GM12878 (cell line): ENCODE results near the gene FCGBP. TPM values are rescaled to one million over a fixed set of nuclear protein-coding genes. Genes with fewer than 3 reads are reported as not detected.

Experiments
- ATAC-seq: fragments of 200-7000 bp; cut with Tn5 transposase; 3 replicates; pipeline ENCODE4 v1.9.1; 2020; ENCODE audit warnings: mild to moderate bottlenecking, moderate library complexity
- Bru-seq: library from RNA; stranded (reverse); fragments of 400-500 nt; gene quantifications from one replicate; lab custom pipeline; 2021; lab: Mats Ljungman, UMichigan
- BruChase-seq, 2 experiments: library from RNA; stranded (reverse); fragments of 400-500 nt; gene quantifications; one replicate each; lab custom pipeline; 2021; lab: Mats Ljungman, UMichigan
- BruUV-seq: library from RNA; stranded (reverse); fragments of 400-500 nt; replicated peaks from 2 replicates; lab custom pipeline; 2021; lab: Mats Ljungman, UMichigan
- CTCF ChIA-PET: fragments of 300-600 bp; sonication (Branson Sonifier 250); formaldehyde crosslinking; extraction: SDS; loops from one replicate; lab custom pipeline; 2021; ENCODE audit warnings: inconsistent platforms; lab: Yijun Ruan, JAX
- POLR2A ChIA-PET: fragments of 350-600 bp; formaldehyde crosslinking; extraction: SDS; loops from one replicate; lab custom pipeline; 2021; ENCODE audit warnings: inconsistent platforms; lab: Charles Lee
- RAD21 ChIA-PET: fragments of 300-600 bp; sonication (Branson Sonifier 250); formaldehyde crosslinking; loops from one replicate; lab custom pipeline; 2023; ENCODE audit warnings: antibody characterized with exemption; ENCODE audit not compliant: unreplicated experiment; lab: Charles Lee
- SMC1A ChIA-PET: fragments of 300-600 bp; sonication (Branson Sonifier 250); formaldehyde crosslinking; loops from one replicate; lab custom pipeline; 2023; ENCODE audit not compliant: unreplicated experiment, uncharacterized antibody; lab: Charles Lee
- DNase-seq: peaks from one replicate; pipeline ENCODE4 v3.0.0-alpha.2; 2011; ENCODE audit warnings: low read depth, low spot score
- FAIRE-seq: peaks from 3 replicates; lab custom pipeline; 2011; peaks lifted over from hg19 to GRCh38; lab: Jason Lieb, UNC
- H2AFZ ChIP-seq: 2 replicates; pipeline ENCODE4 v1.6.0; 2011; ENCODE audit warnings: low read depth, low read length, control low read depth; ENCODE audit not compliant: control insufficient read depth
- H3K27ac ChIP-seq: 2 replicates; pipeline ENCODE4 v1.5.1; 2011; ENCODE audit warnings: control low read depth; ENCODE audit not compliant: control insufficient read depth, insufficient read depth
- H3K27me3 ChIP-seq, 2 experiments: replicated peaks in 1 of 2; 2 replicates each; pipeline versions ENCODE4 v1.6.0 to v1.6.1; 2011; ENCODE audit warnings: low read length in 1 of 2; ENCODE audit not compliant: control insufficient read depth in 2 of 2, insufficient read depth in 2 of 2
- H3K36me3 ChIP-seq, 2 experiments: 2 replicates each; pipeline ENCODE4 v1.5.1; 2011; ENCODE audit warnings: low read length in 1 of 2; ENCODE audit not compliant: control insufficient read depth in 2 of 2, insufficient read depth in 2 of 2
- H3K4me1 ChIP-seq: 2 replicates; pipeline ENCODE4 v1.6.1; 2011; ENCODE audit warnings: mild to moderate bottlenecking, low read length, moderate library complexity, mixed read lengths; ENCODE audit not compliant: control insufficient read depth, insufficient read depth
- H3K4me2 ChIP-seq: 2 replicates; pipeline ENCODE4 v1.6.0; 2011; ENCODE audit warnings: control low read depth; ENCODE audit not compliant: control insufficient read depth, insufficient read depth
- H3K4me3 ChIP-seq: fragments of 200-600 bp; sonication (generic); 2 replicates; pipeline ENCODE4 v1.5.1; 2016
- H3K79me2 ChIP-seq: 2 replicates; pipeline ENCODE4 v1.6.0; 2011; ENCODE audit warnings: low read length; ENCODE audit not compliant: control insufficient read depth, insufficient read depth
- H3K9ac ChIP-seq: 2 replicates; pipeline ENCODE4 v1.8.0; 2011; ENCODE audit warnings: low read length, control low read depth, mixed read lengths; ENCODE audit not compliant: control insufficient read depth, insufficient read depth
- H3K9me3 ChIP-seq: replicated peaks from 3 replicates; pipeline ENCODE4 v1.5.1; 2011; ENCODE audit warnings: mild to moderate bottlenecking, low read length; ENCODE audit not compliant: control insufficient read depth, insufficient read depth
- H4K20me1 ChIP-seq: 2 replicates; pipeline ENCODE4 v1.6.0; 2011; ENCODE audit not compliant: control insufficient read depth, insufficient read depth
- ASH2L ChIP-seq: fragments of 300-600, 200-600 bp; sonication (generic); IDR thresholded peaks from 2 replicates; pipeline ENCODE4 v1.6.1; 2017; ENCODE audit warnings: low read depth, mild to moderate bottlenecking, borderline replicate concordance
- HDAC2 ChIP-seq: fragments of 200-600 bp; sonication (generic); IDR thresholded peaks from 2 replicates; pipeline ENCODE4 v1.6.1; 2017
- HDAC6 ChIP-seq: fragments of 200-600 bp; sonication (generic); IDR thresholded peaks from one replicate; pipeline ENCODE4 v1.8.0; 2017; ENCODE audit warnings: antibody characterized with exemption; ENCODE audit not compliant: unreplicated experiment
- KLF5 ChIP-seq: fragments of 450-650 bp; IDR thresholded peaks from 2 replicates; pipeline ENCODE4 v1.6.1; 2014; ENCODE audit warnings: mild to moderate bottlenecking; ENCODE audit not compliant: partially characterized antibody
- NBN ChIP-seq: fragments of 450-650 bp; IDR thresholded peaks from 2 replicates; pipeline ENCODE4 v1.6.1; 2016
- NRF1 ChIP-seq: conservative IDR thresholded peaks from 2 replicates; pipeline ENCODE4 v1.6.1; 2011; ENCODE audit warnings: mild to moderate bottlenecking, low read depth, low read length, improper control_type of control experiment
- PML ChIP-seq: IDR thresholded peaks from 2 replicates; pipeline ENCODE4 v1.6.1; 2012; ENCODE audit warnings: low read length, inconsistent platforms
- POU2F2 ChIP-seq: IDR thresholded peaks from 3 replicates; pipeline ENCODE4 v1.6.1; 2011; ENCODE audit warnings: low read depth, mild to moderate bottlenecking, low read length, borderline replicate concordance
- RELA ChIP-seq: fragments of 450-650 bp; IDR thresholded peaks from 2 replicates; pipeline ENCODE4 v1.8.0; 2014; ENCODE audit warnings: borderline replicate concordance; ENCODE audit not compliant: partially characterized antibody
- SIX5 ChIP-seq: IDR thresholded peaks from 2 replicates; pipeline ENCODE4 v1.6.1; 2011; ENCODE audit warnings: mild to moderate bottlenecking, low read depth, low read length, moderate library complexity; ENCODE audit not compliant: severe bottlenecking
- WGBS: methylation state at CpG from one replicate; pipeline ENCODE4 v1.1.6; 2016; ENCODE audit warnings: low lambda C conversion rate; ENCODE audit not compliant: insufficient replicate concordance, insufficient coverage; ENCODE audit errors: missing lambda C conversion rate; 5-methylcytosine and 5-hydroxymethylcytosine counted together
- in situ Hi-C: fragments of 300-500 bp; cut with MboI; formaldehyde crosslinking; loops from 9 replicates; pipeline ENCODE4 v1.14.3; 2018; ENCODE audit warnings: mixed read lengths
- intact Hi-C: fragments of 100-400 bp; cut with micrococcal nuclease; formaldehyde crosslinking; loops from one replicate; pipeline ENCODE4 v1.14.2; 2022; ENCODE audit not compliant: unreplicated experiment
- long read RNA-seq, 2 experiments: library from polyadenylated mRNA; unstranded; transcript quantifications; one replicate each; pipeline ENCODE4 v2.0.0, GENCODE V29; 2019 to 2020
- polyA minus RNA-seq, 3 experiments: library from RNA; depleted of rRNA, polyadenylated mRNA; stranded (reverse); fragments of >200 nt; gene quantifications; 2 replicates each; pipeline ENCODE4 v1.2.3, GENCODE V29; 2011
- polyA plus RNA-seq, 11 experiments: library from polyadenylated mRNA; depleted of rRNA in 4 of 11; unstranded in 6 of 11; stranded (reverse) in 5 of 11; fragments of >200 nt; fragmentation: Nextera tagmentation in 4 of 11; fragmentation: Illumina TruSeq in 1 of 11; extraction: Ambion mirVana in 4 of 11; extraction: Trizol in 1 of 11; gene quantifications; 1 replicate in 1 of 11; 2 replicates in 10 of 11; pipeline versions ENCODE4 v1.2.1 to v1.2.3, GENCODE V29; 2011 to 2016; ENCODE audit warnings: inconsistent platforms in 2 of 11, missing spikeins in 2 of 11, low read depth in 1 of 11
- total RNA-seq, 4 experiments: library from RNA; depleted of rRNA in 3 of 4; stranded (reverse); fragments of >200 nt in 3 of 4; fragmentation: Illumina TruSeq in 1 of 4; extraction: Trizol in 1 of 4; gene quantifications; 2 replicates each; pipeline versions ENCODE4 v1.2.1 to v1.2.3, GENCODE V29; 2013 to 2021
- TF ChIP-seq, protein P1 (sequence below): fragments of 450-650 bp; formaldehyde crosslinking; IDR thresholded peaks from 2 replicates; pipeline ENCODE4 v1.4.0; 2022; ENCODE audit warnings: mild to moderate bottlenecking, moderate library complexity

The FCGBP gene
- total RNA-seq (2013; cell fraction: nucleolus; rRNA removed) = 6.3 and 7.3 TPM in 2 replicates
- 0.38 and 0.56 TPM in 2 replicates for total RNA-seq (2014; rRNA removed)
- 0.41 and 0.45 TPM in 2 replicates for total RNA-seq (2014; rRNA removed; fragmentation: Illumina TruSeq; extraction: Trizol)
- 2.6 and 3.2 TPM in 2 replicates for total RNA-seq (2021)
- polyA plus RNA-seq (2011; ENCODE audit: low read depth) = 0.20 TPM
- 0.19 and 0.30 TPM in 2 replicates for polyA plus RNA-seq (2011; rRNA removed)
- polyA plus RNA-seq (2011; cell fraction: cytosol; rRNA removed) = 0.60 and 0.77 TPM in 2 replicates
- 3.6 and 3.9 TPM in 2 replicates for polyA plus RNA-seq (2011; cell fraction: nucleus; rRNA removed)
- polyA plus RNA-seq (2012) = 0.70 and 1.1 TPM in 2 replicates
- polyA plus RNA-seq (2014; fragmentation: Illumina TruSeq; extraction: Trizol) = 0.19 TPM in 1 of 2 replicates, not detected in the other
- polyA plus RNA-seq (2014; fragmentation: Nextera tagmentation; extraction: Ambion mirVana) = under 1 TPM in 1 of 2 experiments, not detected in 1; 0.02 TPM
- polyA plus RNA-seq (2014; rRNA removed) = 0.73 and 1.0 TPM in 2 replicates
- polyA plus RNA-seq (2016; fragmentation: Nextera tagmentation; extraction: Ambion mirVana) = under 1 TPM in 1 of 2 experiments, not detected in 1; 0.21 TPM
- polyA minus RNA-seq (2011; rRNA and poly(A)+ RNA removed) = 1.1 and 2.5 TPM in 2 replicates
- polyA minus RNA-seq (2011; cell fraction: cytosol; rRNA and poly(A)+ RNA removed) = 0.62 and 0.80 TPM in 2 replicates
- polyA minus RNA-seq (2011; cell fraction: nucleus; rRNA and poly(A)+ RNA removed) = 1.6 and 3.2 TPM in 2 replicates
- Bru-seq, nascent RNA = percentile 22 among the genes with signal in this experiment
- percentile 26 among the genes with signal in this experiment for BruChase-seq, experiment 1, labeled RNA remaining after a 6-hour chase
- percentile 24 among the genes with signal in this experiment for BruChase-seq, experiment 2, labeled RNA remaining after a 2-hour chase
- long read RNA-seq, experiment 1 = 0 reads
- long read RNA-seq, experiment 2 = 0 reads

DNA sequence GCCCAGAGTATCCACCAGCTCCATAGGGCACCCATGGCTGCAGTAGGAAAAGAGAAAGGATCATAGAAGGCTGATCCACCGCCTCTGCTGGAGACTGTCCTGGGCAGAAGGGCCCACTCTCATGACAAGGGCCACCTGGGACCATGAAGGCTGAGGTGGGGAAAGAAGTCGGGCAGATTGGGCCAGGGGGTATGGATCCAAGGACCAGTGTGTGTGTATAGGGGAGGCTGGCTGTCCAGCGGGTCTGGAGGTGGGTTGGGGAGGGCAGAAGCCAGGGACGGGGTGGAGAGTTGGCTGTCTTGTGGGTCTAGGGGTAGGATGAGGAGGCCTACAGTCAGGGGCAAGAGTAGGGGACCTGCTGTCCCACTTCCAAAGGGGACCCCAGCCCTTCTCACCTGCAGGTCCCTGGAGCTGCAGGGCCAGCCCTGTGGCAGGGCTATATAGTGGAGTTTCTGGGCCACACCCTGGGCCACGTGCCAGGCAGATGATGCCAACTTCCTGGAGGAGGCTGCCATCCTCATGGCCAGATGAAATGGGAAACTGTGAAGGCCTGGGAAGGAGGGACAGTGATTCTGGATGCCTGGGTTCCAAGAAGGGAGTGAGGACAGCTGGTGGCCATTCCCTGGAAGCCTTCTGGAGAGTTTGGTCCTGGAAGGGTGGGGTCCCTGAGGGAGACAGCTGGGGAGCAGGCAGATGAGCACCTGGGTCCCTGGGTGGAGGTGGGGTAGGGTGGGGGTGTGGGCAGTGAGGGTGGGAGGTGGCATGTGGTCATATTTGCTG, at the start of gene FCGBP:
FCGBP (minus strand) TSS at position 51 of the 780 bp plus-strand sequence.
- POLR2A ChIA-PET = no interaction called here
- RAD21 ChIA-PET = interaction anchor here (4.1 kb wide), 1 partner anchor 35 kb away, joined by 52 read pairs; the partner anchor contains the start of gene PSMC4
- WGBS = 47% methylated on average over 5 of the region's 5 CpGs
- Histone ChIP-seq H3K9me3 (no peaks in the 10 kb centered on the region; the same call in 2 of the 3 replicates), H3K4me3 (no peak within 1 kb of the TSS), H3K36me3 (no peaks in the 10 kb centered on the region), H4K20me1 (no peaks in the 10 kb centered on the region), H3K9ac (no peak within 1 kb of the TSS), H3K4me2 (no peak within 1 kb of the TSS), H3K27me3 (no peaks in the 10 kb centered on the region), H3K4me1 (peaks cover 23% of the 10 kb centered on the region), H3K79me2 (no peaks in the 10 kb centered on the region), H3K27ac (no peak within 1 kb of the TSS), H2AFZ (no peak within 1 kb of the TSS)
- BruUV-seq = no TSS peak
- intact Hi-C loops (no loop called here), in situ Hi-C loops (no loop called here)
- ATAC-seq = no peak
- DNase-seq = no peak
- CTCF ChIA-PET = no interaction called here
- SMC1A ChIA-PET = interaction anchor here (1.4 kb wide), 1 partner anchor 36 kb away, joined by 4 read pairs; the partner anchor contains the start of gene PSMC4
- no peak for FAIRE-seq
- TF ChIP-seq NRF1 (no peak), ASH2L (no peak), HDAC6 (no peak), NBN (no peak), KLF5 (no peak), POU2F2 (no peak), PML (no peak), HDAC2 (no peak), SIX5 (no peak), RELA (no peak)
- TF ChIP-seq, protein P1, sequence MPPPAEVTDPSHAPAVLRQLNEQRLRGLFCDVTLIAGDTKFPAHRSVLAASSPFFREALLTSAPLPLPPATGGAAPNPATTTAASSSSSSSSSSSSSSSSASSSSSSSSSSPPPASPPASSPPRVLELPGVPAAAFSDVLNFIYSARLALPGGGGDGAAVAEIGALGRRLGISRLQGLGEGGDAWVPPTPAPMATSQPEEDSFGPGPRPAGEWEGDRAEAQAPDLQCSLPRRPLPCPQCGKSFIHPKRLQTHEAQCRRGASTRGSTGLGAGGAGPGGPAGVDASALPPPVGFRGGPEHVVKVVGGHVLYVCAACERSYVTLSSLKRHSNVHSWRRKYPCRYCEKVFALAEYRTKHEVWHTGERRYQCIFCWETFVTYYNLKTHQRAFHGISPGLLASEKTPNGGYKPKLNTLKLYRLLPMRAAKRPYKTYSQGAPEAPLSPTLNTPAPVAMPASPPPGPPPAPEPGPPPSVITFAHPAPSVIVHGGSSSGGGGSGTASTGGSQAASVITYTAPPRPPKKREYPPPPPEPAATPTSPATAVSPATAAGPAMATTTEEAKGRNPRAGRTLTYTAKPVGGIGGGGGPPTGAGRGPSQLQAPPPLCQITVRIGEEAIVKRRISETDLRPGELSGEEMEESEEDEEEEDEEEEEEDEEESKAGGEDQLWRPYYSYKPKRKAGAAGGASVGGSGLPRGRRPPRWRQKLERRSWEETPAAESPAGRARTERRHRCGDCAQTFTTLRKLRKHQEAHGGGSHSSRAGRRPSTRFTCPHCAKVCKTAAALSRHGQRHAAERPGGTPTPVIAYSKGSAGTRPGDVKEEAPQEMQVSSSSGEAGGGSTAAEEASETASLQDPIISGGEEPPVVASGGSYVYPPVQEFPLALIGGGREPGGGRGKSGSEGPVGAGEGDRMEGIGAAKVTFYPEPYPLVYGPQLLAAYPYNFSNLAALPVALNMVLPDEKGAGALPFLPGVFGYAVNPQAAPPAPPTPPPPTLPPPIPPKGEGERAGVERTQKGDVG (CRISPR knock-in tag) = no peak
